HCT116 (cell line): ENCODE results near the gene FAT1. TPM values are rescaled to one million over a fixed set of nuclear protein-coding genes. Genes with fewer than 3 reads are reported as not detected.

Experiments
- ATAC-seq: fragments of 200-7000 bp; cut with Tn5 transposase; 2 replicates; pipeline ENCODE4 v1.9.1; 2020; ENCODE audit warnings: mild to moderate bottlenecking, moderate library complexity
- BruUV-seq: library from RNA; stranded (reverse); fragments of 400-500 nt; replicated peaks from 2 replicates; lab custom pipeline; 2021; lab: Mats Ljungman, UMichigan
- CTCF ChIA-PET: fragments of 300-600 bp; sonication (Branson Sonifier 250); formaldehyde crosslinking; loops from one replicate; lab custom pipeline; 2021; ENCODE audit warnings: antibody characterized with exemption; lab: Charles Lee
- POLR2A ChIA-PET: fragments of 300-600, 350-600 bp; sonication (Branson Sonifier 250); formaldehyde crosslinking; loops from one replicate; lab custom pipeline; 2021; ENCODE audit warnings: antibody characterized with exemption; lab: Charles Lee
- RAD21 ChIA-PET, 2 experiments: fragments of 300-600 bp; sonication (Branson Sonifier 250); formaldehyde crosslinking; loops; one replicate each; lab custom pipeline; 2023; ENCODE audit warnings: low total read pairs in 2 of 2; ENCODE audit not compliant: uncharacterized antibody in 2 of 2, unreplicated experiment in 2 of 2, low non-redundant PET in 1 of 2; lab: Charles Lee
- DNase-seq: peaks from one replicate; pipeline ENCODE4 v3.0.0-alpha.2; 2010; ENCODE audit warnings: low read depth, low spot score
- H2AFZ ChIP-seq: fragments of 200-600 bp; shearing (Covaris generic), sonication (generic); 2 replicates; pipeline ENCODE4 v1.6.1; 2017; ENCODE audit warnings: low read depth, mixed run types, mixed read lengths, antibody characterized with exemption, low read length; ENCODE audit not compliant: poor library complexity, severe bottlenecking
- H3K27ac ChIP-seq: 2 replicates; pipeline ENCODE4 v1.5.1; 2012; ENCODE audit warnings: low read depth, low read length
- H3K27me3 ChIP-seq: fragments of 200-600 bp; sonication (generic); 2 replicates; pipeline ENCODE4 v1.6.1; 2016; ENCODE audit warnings: mixed run types, low read length, mixed read lengths; ENCODE audit not compliant: insufficient read depth
- H3K36me3 ChIP-seq, 2 experiments: fragments of 200-500 bp in 1 of 2; fragments of 200-600 bp in 1 of 2; sonication (Bioruptor generic) in 1 of 2; sonication (generic) in 1 of 2; 2 replicates each; pipeline versions ENCODE4 v1.5.1 to v1.6.1; 2014 to 2016; ENCODE audit warnings: low read length in 2 of 2, inconsistent platforms in 1 of 2, mixed read lengths in 1 of 2, mixed run types in 1 of 2; ENCODE audit not compliant: insufficient read depth in 2 of 2, control insufficient read depth in 1 of 2
- H3K4me1 ChIP-seq, 2 experiments: fragments of 200-600 bp in 1 of 2; sonication (generic) in 1 of 2; 2 replicates each; pipeline versions ENCODE4 v1.5.1 to v1.6.1; 2012 to 2017; ENCODE audit warnings: low read length in 2 of 2, inconsistent platforms in 1 of 2, mild to moderate bottlenecking in 1 of 2, mixed read lengths in 1 of 2, mixed run types in 1 of 2, moderate library complexity in 1 of 2; ENCODE audit not compliant: insufficient read depth in 2 of 2, control insufficient read depth in 1 of 2
- H3K4me2 ChIP-seq: fragments of 200-600 bp; sonication (generic); 2 replicates; pipeline ENCODE4 v1.6.1; 2017; ENCODE audit warnings: mixed run types, low read length, mixed read lengths
- H3K4me3 ChIP-seq, 2 experiments: fragments of 200-600 bp in 1 of 2; sonication (generic) in 1 of 2; replicated peaks in 1 of 2; 2 replicates each; pipeline ENCODE4 v1.5.1; 2011 to 2016; ENCODE audit warnings: low read length in 2 of 2, control low read depth in 1 of 2, low read depth in 1 of 2, mild to moderate bottlenecking in 1 of 2, mixed read lengths in 1 of 2, mixed run types in 1 of 2
- H3K79me2 ChIP-seq: fragments of 200-600 bp; sonication (generic); 2 replicates; pipeline ENCODE4 v1.6.1; 2017; ENCODE audit warnings: mild to moderate bottlenecking, mixed run types, low read length, moderate library complexity, mixed read lengths; ENCODE audit not compliant: insufficient read depth
- H3K9ac ChIP-seq: fragments of 200-600 bp; sonication (generic); 2 replicates; pipeline ENCODE4 v1.6.1; 2016; ENCODE audit warnings: low read length, mixed read lengths
- H3K9me2 ChIP-seq: fragments of 200-600 bp; sonication (generic), shearing (Covaris generic); 2 replicates; pipeline ENCODE4 v1.6.1; 2017; ENCODE audit warnings: mixed run types, mild to moderate bottlenecking, moderate library complexity; ENCODE audit not compliant: insufficient read depth
- H3K9me3 ChIP-seq, 2 experiments: fragments of 200-500 bp in 1 of 2; fragments of 200-600 bp in 1 of 2; sonication (Bioruptor generic) in 1 of 2; sonication (generic) in 1 of 2; 2 replicates each; pipeline ENCODE4 v1.6.1; 2014 to 2017; ENCODE audit warnings: low read length in 2 of 2, mixed read lengths in 2 of 2, inconsistent platforms in 1 of 2, low read depth in 1 of 2, mild to moderate bottlenecking in 1 of 2, mixed run types in 1 of 2, moderate library complexity in 1 of 2; ENCODE audit not compliant: control insufficient read depth in 1 of 2, insufficient read depth in 1 of 2
- H4K20me1 ChIP-seq: fragments of 200-600 bp; sonication (generic), shearing (Covaris generic); 2 replicates; pipeline ENCODE4 v1.6.1; 2017; ENCODE audit warnings: mixed run types, mild to moderate bottlenecking, moderate library complexity; ENCODE audit not compliant: insufficient read depth
- CBX3 ChIP-seq: IDR thresholded peaks from 2 replicates; pipeline ENCODE4 v1.6.1; 2012; ENCODE audit warnings: low read depth
- CEBPB ChIP-seq: IDR thresholded peaks from 2 replicates; pipeline ENCODE4 v1.6.1; 2012; ENCODE audit warnings: low read depth
- EGR1 ChIP-seq: IDR thresholded peaks from 2 replicates; pipeline ENCODE4 v1.6.1; 2012; ENCODE audit warnings: low read depth
- ELF1 ChIP-seq: IDR thresholded peaks from 2 replicates; pipeline ENCODE4 v1.6.1; 2012; ENCODE audit warnings: low read depth, borderline replicate concordance
- EZH2 ChIP-seq: fragments of 200-600 bp; sonication (generic); IDR thresholded peaks from 2 replicates; pipeline ENCODE4 v1.6.1; 2017; ENCODE audit warnings: antibody characterized with exemption, mixed run types
- EZH2phosphoT487 ChIP-seq: fragments of 200-600 bp; IDR thresholded peaks from 2 replicates; pipeline ENCODE4 v1.6.1; 2018; ENCODE audit warnings: antibody characterized with exemption, borderline replicate concordance
- FOSL1 ChIP-seq: IDR thresholded peaks from 2 replicates; pipeline ENCODE4 v1.6.1; 2012; ENCODE audit warnings: low read depth
- JUND ChIP-seq: IDR thresholded peaks from 2 replicates; pipeline ENCODE4 v1.6.1; 2012
- POLR2A ChIP-seq: IDR thresholded peaks from 2 replicates; pipeline ENCODE4 v1.7.0; 2011; ENCODE audit warnings: borderline replicate concordance; ENCODE audit not compliant: insufficient read depth, insufficient read length; ENCODE audit errors: extremely low read depth
- POLR2AphosphoS5 ChIP-seq: IDR thresholded peaks from 2 replicates; pipeline ENCODE4 v1.6.1; 2011; ENCODE audit warnings: mild to moderate bottlenecking, low read depth, low read length, moderate library complexity
- RAD21 ChIP-seq: IDR thresholded peaks from 2 replicates; pipeline ENCODE4 v1.6.1; 2012; ENCODE audit warnings: low read depth, mild to moderate bottlenecking
- SRF ChIP-seq: IDR thresholded peaks from 2 replicates; pipeline ENCODE4 v1.6.1; 2012; ENCODE audit warnings: low read depth
- YY1 ChIP-seq: IDR thresholded peaks from 2 replicates; pipeline ENCODE4 v1.6.1; 2011; ENCODE audit warnings: low read length, low read depth, moderate library complexity, mild to moderate bottlenecking; ENCODE audit not compliant: insufficient replicate concordance; ENCODE audit errors: extremely low read depth
- ZFX ChIP-seq: fragments of 450-650 bp; IDR thresholded peaks from 2 replicates; pipeline ENCODE4 v1.6.1; 2017
- ZNF274 ChIP-seq: fragments of 200-500 bp; sonication (Bioruptor generic); IDR thresholded peaks from 2 replicates; pipeline ENCODE4 v1.6.1; 2014; ENCODE audit warnings: mild to moderate bottlenecking, low read depth, low read length, inconsistent platforms
- intact Hi-C: fragments of 100-400 bp; cut with micrococcal nuclease; formaldehyde crosslinking; loops from 2 replicates; pipeline ENCODE4 v1.10.0; 2022
- total RNA-seq: library from RNA; stranded (reverse); gene quantifications from one replicate; pipeline ENCODE4 v1.2.1, GENCODE V29; 2021; ENCODE audit not compliant: unreplicated experiment
- TF ChIP-seq, protein P1 (sequence below): IDR thresholded peaks from 2 replicates; pipeline ENCODE4 v1.6.1; 2012; ENCODE audit warnings: low read depth
- TF ChIP-seq, protein P2 (sequence below), 3 experiments: fragments of 200-600 bp in 1 of 3; sonication (generic) in 1 of 3; IDR thresholded peaks in 2 of 3; conservative IDR thresholded peaks in 1 of 3; 2 replicates each; pipeline ENCODE4 v1.5.1; 2012 to 2017; ENCODE audit warnings: low read depth in 2 of 3, low read length in 2 of 3, antibody characterized with exemption in 1 of 3, borderline replicate concordance in 1 of 3, control low read depth in 1 of 3, mild to moderate bottlenecking in 1 of 3, mixed read lengths in 1 of 3, mixed run types in 1 of 3, moderate library complexity in 1 of 3; ENCODE audit not compliant: insufficient read depth in 1 of 3
- TF ChIP-seq, protein P3 (sequence below): IDR thresholded peaks from 2 replicates; pipeline ENCODE4 v1.6.1; 2011; ENCODE audit warnings: mild to moderate bottlenecking, low read length, moderate library complexity; ENCODE audit not compliant: insufficient replicate concordance; ENCODE audit errors: extremely low read depth
- TF ChIP-seq, protein P4 (sequence below): IDR thresholded peaks from 2 replicates; pipeline ENCODE4 v1.6.1; 2012
- TF ChIP-seq, protein P5 (sequence below): IDR thresholded peaks from 2 replicates; pipeline ENCODE4 v1.6.1; 2012

Gene FAT1
- total RNA-seq, 1 experiment from 2014 or later, result 676 TPM

DNA sequence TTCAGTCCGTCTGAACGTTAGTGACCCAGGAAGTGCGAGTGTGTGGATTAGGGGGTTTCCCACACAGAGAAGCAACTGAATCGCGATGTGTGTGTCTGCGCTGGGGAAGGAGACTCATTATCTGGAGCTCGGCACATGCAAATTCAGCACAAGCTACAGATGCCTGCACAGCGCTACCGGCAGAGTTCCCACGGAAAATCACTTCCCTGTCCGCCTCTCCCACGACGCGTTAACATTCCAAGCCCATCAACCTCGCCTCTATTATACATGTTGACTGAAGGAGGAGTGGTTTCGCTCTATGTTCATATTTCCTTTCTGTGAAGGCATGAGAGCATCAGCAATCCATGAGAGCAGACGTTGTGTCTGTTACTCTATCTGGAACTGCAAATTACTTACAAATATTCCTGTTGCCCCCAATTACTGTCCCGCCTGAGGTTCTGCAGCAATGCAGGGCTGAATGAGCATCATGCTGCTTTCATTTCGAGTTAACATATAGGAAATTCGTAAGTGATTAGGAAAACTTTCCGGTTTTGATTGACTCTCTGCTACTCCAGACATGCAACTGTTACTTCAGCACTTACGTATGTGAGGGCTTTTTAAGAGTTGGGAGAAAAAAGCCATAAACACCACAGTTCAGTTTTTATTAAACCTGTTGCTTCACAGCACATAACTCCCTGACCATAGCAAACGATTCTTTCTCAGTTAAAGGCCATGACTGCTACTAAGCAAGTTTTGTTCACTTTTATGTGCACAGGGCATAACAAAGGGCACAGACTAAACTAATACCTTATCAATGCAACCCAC, 153.3 kb downstream of the FAT1 start:
- ATAC-seq, result no peak
- no peak overlapping the region for H3K9ac ChIP-seq
- RAD21 ChIA-PET, result interaction anchor here in 1 of 2 experiments (0.5 kb wide), 1 partner anchor 13 kb away, joined by 3 read pairs; no protein-coding TSS in a partner anchor
- BruUV-seq, result no TSS peak
- H3K27me3 ChIP-seq, result no peaks in the 10 kb centered on the region
- no peak for DNase-seq
- H3K4me2 ChIP-seq, result no peak overlapping the region
- TF ChIP-seq EZH2 (no peak), FOSL1 (no peak), RAD21 (no peak), ZFX (no peak), ELF1 (no peak), EGR1 (no peak), EZH2phosphoT487 (no peak), SRF (no peak), POLR2AphosphoS5 (no peak), JUND (no peak), POLR2A (no peak), CBX3 (no peak), CEBPB (no peak), ZNF274 (no peak), YY1 (no peak)
- TF ChIP-seq, protein P1, sequence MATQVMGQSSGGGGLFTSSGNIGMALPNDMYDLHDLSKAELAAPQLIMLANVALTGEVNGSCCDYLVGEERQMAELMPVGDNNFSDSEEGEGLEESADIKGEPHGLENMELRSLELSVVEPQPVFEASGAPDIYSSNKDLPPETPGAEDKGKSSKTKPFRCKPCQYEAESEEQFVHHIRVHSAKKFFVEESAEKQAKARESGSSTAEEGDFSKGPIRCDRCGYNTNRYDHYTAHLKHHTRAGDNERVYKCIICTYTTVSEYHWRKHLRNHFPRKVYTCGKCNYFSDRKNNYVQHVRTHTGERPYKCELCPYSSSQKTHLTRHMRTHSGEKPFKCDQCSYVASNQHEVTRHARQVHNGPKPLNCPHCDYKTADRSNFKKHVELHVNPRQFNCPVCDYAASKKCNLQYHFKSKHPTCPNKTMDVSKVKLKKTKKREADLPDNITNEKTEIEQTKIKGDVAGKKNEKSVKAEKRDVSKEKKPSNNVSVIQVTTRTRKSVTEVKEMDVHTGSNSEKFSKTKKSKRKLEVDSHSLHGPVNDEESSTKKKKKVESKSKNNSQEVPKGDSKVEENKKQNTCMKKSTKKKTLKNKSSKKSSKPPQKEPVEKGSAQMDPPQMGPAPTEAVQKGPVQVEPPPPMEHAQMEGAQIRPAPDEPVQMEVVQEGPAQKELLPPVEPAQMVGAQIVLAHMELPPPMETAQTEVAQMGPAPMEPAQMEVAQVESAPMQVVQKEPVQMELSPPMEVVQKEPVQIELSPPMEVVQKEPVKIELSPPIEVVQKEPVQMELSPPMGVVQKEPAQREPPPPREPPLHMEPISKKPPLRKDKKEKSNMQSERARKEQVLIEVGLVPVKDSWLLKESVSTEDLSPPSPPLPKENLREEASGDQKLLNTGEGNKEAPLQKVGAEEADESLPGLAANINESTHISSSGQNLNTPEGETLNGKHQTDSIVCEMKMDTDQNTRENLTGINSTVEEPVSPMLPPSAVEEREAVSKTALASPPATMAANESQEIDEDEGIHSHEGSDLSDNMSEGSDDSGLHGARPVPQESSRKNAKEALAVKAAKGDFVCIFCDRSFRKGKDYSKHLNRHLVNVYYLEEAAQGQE, result no peak
- TF ChIP-seq, protein P2, sequence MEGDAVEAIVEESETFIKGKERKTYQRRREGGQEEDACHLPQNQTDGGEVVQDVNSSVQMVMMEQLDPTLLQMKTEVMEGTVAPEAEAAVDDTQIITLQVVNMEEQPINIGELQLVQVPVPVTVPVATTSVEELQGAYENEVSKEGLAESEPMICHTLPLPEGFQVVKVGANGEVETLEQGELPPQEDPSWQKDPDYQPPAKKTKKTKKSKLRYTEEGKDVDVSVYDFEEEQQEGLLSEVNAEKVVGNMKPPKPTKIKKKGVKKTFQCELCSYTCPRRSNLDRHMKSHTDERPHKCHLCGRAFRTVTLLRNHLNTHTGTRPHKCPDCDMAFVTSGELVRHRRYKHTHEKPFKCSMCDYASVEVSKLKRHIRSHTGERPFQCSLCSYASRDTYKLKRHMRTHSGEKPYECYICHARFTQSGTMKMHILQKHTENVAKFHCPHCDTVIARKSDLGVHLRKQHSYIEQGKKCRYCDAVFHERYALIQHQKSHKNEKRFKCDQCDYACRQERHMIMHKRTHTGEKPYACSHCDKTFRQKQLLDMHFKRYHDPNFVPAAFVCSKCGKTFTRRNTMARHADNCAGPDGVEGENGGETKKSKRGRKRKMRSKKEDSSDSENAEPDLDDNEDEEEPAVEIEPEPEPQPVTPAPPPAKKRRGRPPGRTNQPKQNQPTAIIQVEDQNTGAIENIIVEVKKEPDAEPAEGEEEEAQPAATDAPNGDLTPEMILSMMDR (IDR thresholded peaks at IDR 0.05 in 2 of 3, conservative IDR thresholded peaks at IDR 0.05 in 1 of 3; ENCODE audit: borderline replicate concordance in 1 of 3, insufficient read depth in 1 of 3, low read depth in 2 of 3, low read length in 2 of 3), result no peak
- TF ChIP-seq, protein P3, sequence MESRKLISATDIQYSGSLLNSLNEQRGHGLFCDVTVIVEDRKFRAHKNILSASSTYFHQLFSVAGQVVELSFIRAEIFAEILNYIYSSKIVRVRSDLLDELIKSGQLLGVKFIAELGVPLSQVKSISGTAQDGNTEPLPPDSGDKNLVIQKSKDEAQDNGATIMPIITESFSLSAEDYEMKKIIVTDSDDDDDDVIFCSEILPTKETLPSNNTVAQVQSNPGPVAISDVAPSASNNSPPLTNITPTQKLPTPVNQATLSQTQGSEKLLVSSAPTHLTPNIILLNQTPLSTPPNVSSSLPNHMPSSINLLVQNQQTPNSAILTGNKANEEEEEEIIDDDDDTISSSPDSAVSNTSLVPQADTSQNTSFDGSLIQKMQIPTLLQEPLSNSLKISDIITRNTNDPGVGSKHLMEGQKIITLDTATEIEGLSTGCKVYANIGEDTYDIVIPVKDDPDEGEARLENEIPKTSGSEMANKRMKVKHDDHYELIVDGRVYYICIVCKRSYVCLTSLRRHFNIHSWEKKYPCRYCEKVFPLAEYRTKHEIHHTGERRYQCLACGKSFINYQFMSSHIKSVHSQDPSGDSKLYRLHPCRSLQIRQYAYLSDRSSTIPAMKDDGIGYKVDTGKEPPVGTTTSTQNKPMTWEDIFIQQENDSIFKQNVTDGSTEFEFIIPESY, result no peak
- TF ChIP-seq, protein P4, sequence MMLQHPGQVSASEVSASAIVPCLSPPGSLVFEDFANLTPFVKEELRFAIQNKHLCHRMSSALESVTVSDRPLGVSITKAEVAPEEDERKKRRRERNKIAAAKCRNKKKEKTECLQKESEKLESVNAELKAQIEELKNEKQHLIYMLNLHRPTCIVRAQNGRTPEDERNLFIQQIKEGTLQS, result no peak
- TF ChIP-seq, protein P5, sequence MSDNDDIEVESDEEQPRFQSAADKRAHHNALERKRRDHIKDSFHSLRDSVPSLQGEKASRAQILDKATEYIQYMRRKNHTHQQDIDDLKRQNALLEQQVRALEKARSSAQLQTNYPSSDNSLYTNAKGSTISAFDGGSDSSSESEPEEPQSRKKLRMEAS, result no peak
- H3K79me2 ChIP-seq, result no peaks in the 10 kb centered on the region
- H2AFZ ChIP-seq, result no peak overlapping the region
- H3K9me2 ChIP-seq, result no peaks in the 10 kb centered on the region
- CTCF ChIA-PET, result no interaction called here
- no peaks in the 10 kb centered on the region for H3K9me3 ChIP-seq
- no peaks in the 10 kb centered on the region for H4K20me1 ChIP-seq
- intact Hi-C loops, result no loop called here
- H3K4me3 ChIP-seq, result no peak overlapping the region
- POLR2A ChIA-PET, result no interaction called here
- H3K36me3 ChIP-seq, result no peaks in the 10 kb centered on the region
- H3K27ac ChIP-seq, result no peak overlapping the region
- H3K4me1 ChIP-seq, result no peaks in the 10 kb centered on the region
